SU-DHL-6 (cell line): ENCODE data around the gene LENG9.
A peak's percentile ranks its signal among the peaks of the same experiment; 100 is the strongest.

Experiments used
- H2AFZ ChIP-seq: fragments of 200-600 bp; sonication (generic); 2 replicates; pipeline ENCODE4 v1.6.1; 2014; ENCODE audit warnings: low read depth, mild to moderate bottlenecking, moderate library complexity, mixed read lengths, antibody characterized with exemption, low read length; ENCODE audit not compliant: severe bottlenecking
- H3F3A ChIP-seq: fragments of 200-600 bp; shearing (Covaris generic); 2 replicates; pipeline ENCODE4 v1.6.0; 2016; ENCODE audit warnings: antibody characterized with exemption, mild to moderate bottlenecking; ENCODE audit not compliant: insufficient read depth
- H3K27ac ChIP-seq: fragments of 200-600 bp; sonication (generic); 2 replicates; pipeline ENCODE4 v1.5.1; 2016; ENCODE audit warnings: low read depth, mild to moderate bottlenecking, low read length, moderate library complexity, mixed read lengths
- H3K27me3 ChIP-seq: fragments of 200-600 bp; sonication (generic), shearing (Covaris generic); 2 replicates; pipeline ENCODE4 v1.6.0; 2014; ENCODE audit warnings: mild to moderate bottlenecking, low read length
- H3K36me3 ChIP-seq: fragments of 200-600 bp; sonication (generic); 2 replicates; pipeline ENCODE4 v1.6.1; 2014; ENCODE audit warnings: mild to moderate bottlenecking, low read length, mixed read lengths
- H3K4me2 ChIP-seq: fragments of 300-600, 200-600 bp; shearing (Covaris generic), sonication (generic); 2 replicates; pipeline ENCODE4 v1.6.0; 2014; ENCODE audit warnings: low read length, low read depth, mild to moderate bottlenecking; ENCODE audit not compliant: poor library complexity, severe bottlenecking
- H3K4me3 ChIP-seq: fragments of 200-600 bp; sonication (generic); 2 replicates; pipeline ENCODE4 v1.5.1; 2014; ENCODE audit warnings: antibody characterized with exemption, low read length, mild to moderate bottlenecking, mixed read lengths; ENCODE audit not compliant: insufficient read depth, poor library complexity, severe bottlenecking
- H3K79me2 ChIP-seq: fragments of 200-600 bp; sonication (generic); 2 replicates; pipeline ENCODE4 v1.6.1; 2014; ENCODE audit warnings: mild to moderate bottlenecking, low read length, moderate library complexity; ENCODE audit not compliant: insufficient read depth
- H3K9ac ChIP-seq: fragments of 200-600 bp; sonication (generic); 2 replicates; pipeline ENCODE4 v1.7.0; 2014; ENCODE audit warnings: mild to moderate bottlenecking, low read length
- H3K9me2 ChIP-seq: fragments of 200-600 bp; sonication (generic); replicated peaks from 2 replicates; pipeline ENCODE4 v1.6.1; 2014; ENCODE audit warnings: low read length; ENCODE audit not compliant: insufficient read depth
- H3K9me3 ChIP-seq: fragments of 200-600 bp; sonication (generic); 2 replicates; pipeline ENCODE4 v1.6.1; 2014; ENCODE audit warnings: low read length, mixed read lengths; ENCODE audit not compliant: insufficient read depth
- H4K20me1 ChIP-seq: fragments of 200-600 bp; sonication (generic); 2 replicates; pipeline ENCODE4 v1.6.1; 2014; ENCODE audit warnings: low read depth, mild to moderate bottlenecking, antibody characterized with exemption, low read length, moderate library complexity, mixed read lengths
- CTCF ChIP-seq: fragments of 200-600 bp; sonication (generic); IDR thresholded peaks from one replicate; pipeline ENCODE4 v1.5.1; 2017; ENCODE audit warnings: antibody characterized with exemption, mild to moderate bottlenecking, low read length, moderate library complexity; ENCODE audit not compliant: insufficient read depth, poor library complexity, severe bottlenecking
- EZH2phosphoT487 ChIP-seq: fragments of 200-600 bp; sonication (generic), shearing (Covaris generic); conservative IDR thresholded peaks from 2 replicates; pipeline ENCODE4 v1.6.1; 2018; ENCODE audit warnings: mild to moderate bottlenecking, antibody characterized with exemption, low read length, moderate library complexity, mixed read lengths

LENG9 gene

DNA sequence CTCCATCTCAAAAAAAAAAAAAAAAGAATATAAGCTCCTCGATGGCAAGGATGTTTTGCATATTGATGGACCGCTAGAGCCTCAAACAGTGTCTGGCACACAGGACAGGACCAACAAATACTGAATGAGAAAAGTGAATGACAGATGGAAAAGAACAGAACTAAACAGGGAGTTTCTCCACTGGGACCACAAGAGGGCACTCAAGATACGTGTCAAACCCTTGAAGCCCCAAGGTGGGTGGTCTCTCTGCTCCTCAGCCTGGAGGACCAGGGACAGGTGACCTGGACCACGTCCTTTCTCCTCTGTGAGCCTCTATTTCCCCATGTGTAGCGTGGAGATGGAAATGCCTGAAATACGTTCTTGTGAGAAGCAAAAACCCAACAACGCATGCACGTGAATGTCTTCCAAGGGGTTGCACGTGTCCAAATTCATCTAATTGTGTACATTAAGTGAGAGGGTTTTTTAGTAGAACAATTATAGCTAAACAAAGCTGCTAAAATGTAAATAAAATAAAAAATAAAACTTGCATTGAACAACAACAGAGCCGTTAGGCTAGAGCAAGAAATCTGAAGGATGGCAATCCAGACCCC lies 15.2 kb upstream of the LENG9 start:
- Histone ChIP-seq H3K9me2 (no peaks in the 10 kb centered on the region), H3K4me3 (no peak overlapping the region), H4K20me1 (no peaks in the 10 kb centered on the region), H3K36me3 (no peaks in the 10 kb centered on the region), H2AFZ (no peak overlapping the region), H3K27me3 (no peaks in the 10 kb centered on the region), H3K4me2 (no peak overlapping the region), H3F3A (no peaks in the 10 kb centered on the region), H3K79me2 (no peaks in the 10 kb centered on the region), H3K9me3 (no peaks in the 10 kb centered on the region), H3K27ac (no peak overlapping the region), H3K9ac (no peak overlapping the region)
- TF ChIP-seq EZH2phosphoT487 (no peak), CTCF (peak; percentile 28)

- no peak for TF ChIP-seq CTCF
- no peak for TF ChIP-seq EZH2phosphoT487
- Histone ChIP-seq H3K4me3 (no peak overlapping the region), H3K27ac (no peak overlapping the region), H3K9me3 (no peaks in the 10 kb centered on the region), H3K79me2 (no peaks in the 10 kb centered on the region), H4K20me1 (no peaks in the 10 kb centered on the region), H3F3A (no peaks in the 10 kb centered on the region), H3K36me3 (no peaks in the 10 kb centered on the region), H3K9me2 (no peaks in the 10 kb centered on the region), H3K9ac (no peak overlapping the region), H3K27me3 (no peaks in the 10 kb centered on the region), H2AFZ (no peak overlapping the region), H3K4me2 (no peak overlapping the region)
Observed at GRCh38 chr19:54477650-54478049, 14.1 kb upstream of the LENG9 start.

GRCh38 chr19:54475706-54476105 lies 12.1 kb upstream of the LENG9 start:
- no peaks in the 10 kb centered on the region for H4K20me1 ChIP-seq
- no peaks in the 10 kb centered on the region for H3K9me2 ChIP-seq
- no peaks in the 10 kb centered on the region for H3K36me3 ChIP-seq
- no peak overlapping the region for H3K4me2 ChIP-seq
- H3K27me3 ChIP-seq = no peaks in the 10 kb centered on the region
- no peak overlapping the region for H2AFZ ChIP-seq
- H3K9me3 ChIP-seq = no peaks in the 10 kb centered on the region
- no peak overlapping the region for H3K9ac ChIP-seq
- no peaks in the 10 kb centered on the region for H3K79me2 ChIP-seq
- H3K27ac ChIP-seq = no peak overlapping the region
- H3F3A ChIP-seq = no peaks in the 10 kb centered on the region
- H3K4me3 ChIP-seq = no peak overlapping the region
- TF ChIP-seq CTCF = no peak
- no peak for TF ChIP-seq EZH2phosphoT487
